DOHH2 (cell line): ENCODE measurements around the gene PPP4R3B.

ENCODE experiments used
- H3F3A ChIP-seq: fragments of 200-600 bp; sonication (generic), shearing (Covaris generic); 2 replicates; pipeline ENCODE4 v1.6.0; 2016; ENCODE audit warnings: antibody characterized with exemption, mild to moderate bottlenecking; ENCODE audit not compliant: control insufficient read depth, insufficient read depth
- H3K27ac ChIP-seq: fragments of 200-600 bp; sonication (generic); 2 replicates; pipeline ENCODE4 v1.5.1; 2014; ENCODE audit warnings: low read depth, mild to moderate bottlenecking, low read length, moderate library complexity
- H3K27me3 ChIP-seq: fragments of 200-600 bp; sonication (generic); 2 replicates; pipeline ENCODE4 v1.6.1; 2014; ENCODE audit warnings: mild to moderate bottlenecking, low read length, mixed read lengths; ENCODE audit not compliant: control insufficient read depth
- H3K36me3 ChIP-seq: fragments of 200-600 bp; sonication (generic); 2 replicates; pipeline ENCODE4 v1.6.1; 2014; ENCODE audit warnings: mild to moderate bottlenecking, low read length, moderate library complexity, mixed read lengths; ENCODE audit not compliant: control insufficient read depth
- H3K4me1 ChIP-seq: fragments of 200-600 bp; sonication (generic); 2 replicates; pipeline ENCODE4 v1.6.1; 2014; ENCODE audit warnings: mild to moderate bottlenecking, low read length, mixed read lengths; ENCODE audit not compliant: control insufficient read depth
- H3K4me2 ChIP-seq: fragments of 200-600 bp; sonication (generic); 2 replicates; pipeline ENCODE4 v1.6.0; 2014; ENCODE audit warnings: mild to moderate bottlenecking, low read length, moderate library complexity
- H3K4me3 ChIP-seq: fragments of 200-600 bp; sonication (generic); 2 replicates; pipeline ENCODE4 v1.5.1; 2014; ENCODE audit warnings: mild to moderate bottlenecking, low read length, mixed read lengths
- H3K79me2 ChIP-seq: fragments of 200-600 bp; sonication (generic); 2 replicates; pipeline ENCODE4 v1.6.1; 2014; ENCODE audit warnings: mild to moderate bottlenecking, low read length, mixed read lengths; ENCODE audit not compliant: control insufficient read depth
- H3K9me2 ChIP-seq: fragments of 200-600 bp; sonication (generic); replicated peaks from 2 replicates; pipeline ENCODE4 v1.6.1; 2014; ENCODE audit warnings: mild to moderate bottlenecking, low read length, mixed read lengths; ENCODE audit not compliant: control insufficient read depth
- H3K9me3 ChIP-seq: fragments of 200-600 bp; sonication (generic); 2 replicates; pipeline ENCODE4 v1.6.1; 2014; ENCODE audit warnings: antibody characterized with exemption, low read length, mixed read lengths; ENCODE audit not compliant: control insufficient read depth, insufficient read depth
- H4K20me1 ChIP-seq: fragments of 200-600 bp; sonication (generic); 2 replicates; pipeline ENCODE4 v1.6.0; 2014; ENCODE audit warnings: low read depth, mild to moderate bottlenecking, antibody characterized with exemption, low read length, moderate library complexity; ENCODE audit not compliant: control insufficient read depth, insufficient read depth
- CTCF ChIP-seq: fragments of 200-600 bp; sonication (generic); IDR thresholded peaks from one replicate; pipeline ENCODE4 v1.5.1; 2014; ENCODE audit warnings: antibody characterized with exemption, mild to moderate bottlenecking, low read depth, low read length; ENCODE audit not compliant: poor library complexity, severe bottlenecking
- EZH2phosphoT487 ChIP-seq: fragments of 200-600 bp; sonication (generic); IDR thresholded peaks from 2 replicates; pipeline ENCODE4 v1.6.1; 2017; ENCODE audit warnings: borderline replicate concordance, mild to moderate bottlenecking, antibody characterized with exemption, low read length, moderate library complexity, mixed read lengths

The PPP4R3B gene

GRCh38 chr2:55498582-55498981 is 118.8 kb downstream of the PPP4R3B start:
- Histone ChIP-seq H3K27me3 (peaks cover 4% of the 10 kb centered on the region; the same call in 1 of the 2 replicates), H3K4me3 (no peak overlapping the region), H3K9me2 (no peaks in the 10 kb centered on the region), H3F3A (no peaks in the 10 kb centered on the region), H3K79me2 (no peaks in the 10 kb centered on the region), H3K27ac (no peak overlapping the region), H3K9me3 (no peaks in the 10 kb centered on the region), H3K4me2 (no peak overlapping the region), H4K20me1 (no peaks in the 10 kb centered on the region), H3K4me1 (no peaks in the 10 kb centered on the region), H3K36me3 (no peaks in the 10 kb centered on the region)
- TF ChIP-seq CTCF (no peak), EZH2phosphoT487 (no peak)
